ENCODE results near the gene AGPAT2.

The AGPAT2 gene

DNA sequence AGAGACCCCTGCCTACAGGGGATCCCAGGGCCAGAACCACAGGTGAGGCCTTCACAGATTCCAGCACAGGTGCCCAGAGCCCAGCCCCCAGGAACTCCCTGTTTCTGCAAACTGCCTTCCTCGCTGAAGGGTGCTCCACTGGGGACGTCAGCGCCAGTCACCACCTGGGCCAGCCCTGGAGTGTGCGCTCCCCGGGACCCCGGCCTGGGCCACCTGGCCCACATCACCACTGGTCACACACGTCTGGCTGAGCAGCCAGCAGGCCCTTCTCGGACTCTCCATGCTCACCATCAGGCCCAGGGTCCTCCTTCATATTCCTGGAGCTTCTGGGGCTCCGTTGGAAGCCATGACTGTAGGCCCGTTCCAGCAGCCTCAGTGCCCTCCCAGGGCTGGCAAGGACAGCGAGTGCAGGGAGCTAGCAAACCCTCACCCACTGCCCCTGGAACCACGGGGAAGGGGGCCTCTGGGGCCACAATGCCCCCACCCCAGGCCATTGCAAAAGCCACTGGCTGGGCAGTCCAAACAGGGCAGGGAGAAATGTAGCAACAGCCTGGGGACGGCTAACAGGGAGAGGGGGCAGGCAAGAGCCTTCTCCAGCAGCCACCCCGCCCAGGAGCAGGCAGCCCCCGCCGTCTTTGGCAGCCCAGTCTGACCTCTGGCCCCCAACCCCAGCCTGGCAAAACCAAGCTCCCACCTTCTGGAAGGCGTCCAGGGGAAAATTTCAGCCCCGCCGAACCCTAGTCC is 1.3 kb downstream of the AGPAT2 start:
- DNase-seq, result no peak

DNA sequence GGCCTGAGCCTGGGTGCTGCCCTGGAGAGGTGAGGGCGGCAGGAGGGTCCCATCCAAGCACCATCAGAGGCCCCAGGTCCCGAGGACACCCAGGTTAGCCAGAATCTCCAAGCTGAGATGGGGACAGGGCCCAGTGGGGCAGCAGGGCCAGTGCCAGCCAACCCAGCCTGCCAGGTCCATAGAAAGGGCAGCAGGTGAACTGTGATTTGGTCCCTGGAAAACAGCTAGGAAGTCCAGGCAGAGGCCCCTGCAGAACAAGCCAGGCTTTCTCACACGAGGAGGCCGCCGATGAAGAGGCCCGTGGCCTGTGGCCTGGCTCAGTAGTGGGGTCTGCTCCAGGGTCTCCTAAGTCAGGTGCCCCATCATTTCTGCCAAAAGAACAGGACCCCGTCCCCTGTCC is 2.0 kb downstream of the AGPAT2 start:
- DNase-seq, result no peak

DNA sequence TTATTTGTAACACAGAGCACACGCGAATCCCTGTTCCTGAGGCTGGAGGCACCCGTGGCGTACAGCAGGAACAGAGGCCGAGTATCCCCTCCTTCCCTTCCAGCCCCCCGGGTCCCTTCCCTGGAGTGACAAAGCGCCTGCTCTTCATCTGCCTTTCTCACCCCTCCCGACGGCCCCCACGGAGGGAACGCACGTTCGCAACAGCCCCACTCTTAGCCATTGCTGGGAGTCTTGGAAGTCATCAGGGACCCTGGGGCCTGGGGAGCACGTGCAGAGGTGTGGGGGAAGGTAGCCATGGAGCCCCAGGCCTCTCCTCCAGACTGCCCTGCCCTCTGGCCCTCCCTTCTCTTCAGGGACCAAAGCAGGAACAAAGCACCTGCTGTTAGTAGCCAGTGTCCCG is 2.5 kb downstream of the AGPAT2 start:
- no peak for DNase-seq

DNA sequence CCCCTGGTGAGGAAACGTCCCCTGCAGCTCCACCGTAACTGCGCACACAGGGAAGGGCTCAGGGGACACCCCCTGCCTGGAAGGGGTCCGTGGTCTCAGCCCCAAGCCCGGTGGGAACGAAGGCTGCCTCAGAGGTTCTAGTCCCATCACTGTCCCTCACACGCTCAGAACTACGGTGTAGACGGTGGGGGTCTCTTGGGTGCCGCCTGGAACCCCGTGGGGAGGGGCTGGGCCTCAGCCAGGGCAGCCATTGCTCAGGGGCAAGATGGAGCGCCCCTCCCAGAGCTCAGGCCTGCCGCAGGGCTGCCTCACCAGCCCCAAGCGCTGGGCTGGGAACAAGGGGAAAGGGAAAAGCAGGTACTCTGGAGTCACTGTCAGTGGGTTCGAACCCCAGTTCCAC is 2.9 kb downstream of the AGPAT2 start:
- no peak for DNase-seq

DNA sequence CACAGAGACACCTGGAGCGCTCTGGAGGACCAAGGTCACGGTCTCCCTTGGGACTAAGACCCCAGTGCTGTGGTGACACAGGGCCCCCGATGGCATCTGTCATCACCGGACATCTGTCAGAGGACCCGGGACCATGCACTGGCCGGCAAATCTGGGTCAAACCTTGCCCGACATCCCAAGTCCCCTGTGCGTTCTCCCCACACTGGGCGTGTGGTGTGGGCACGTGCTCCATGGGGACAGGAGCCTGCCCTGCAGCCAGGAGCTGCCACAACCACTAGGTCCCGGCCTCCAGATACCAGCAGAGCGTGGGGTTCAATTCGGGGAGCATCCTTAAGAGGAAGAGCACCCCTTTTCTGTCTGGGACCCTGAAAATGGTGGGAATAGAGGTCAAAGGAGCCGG is 3.5 kb downstream of the AGPAT2 start:
- no peak for DNase-seq

DNA sequence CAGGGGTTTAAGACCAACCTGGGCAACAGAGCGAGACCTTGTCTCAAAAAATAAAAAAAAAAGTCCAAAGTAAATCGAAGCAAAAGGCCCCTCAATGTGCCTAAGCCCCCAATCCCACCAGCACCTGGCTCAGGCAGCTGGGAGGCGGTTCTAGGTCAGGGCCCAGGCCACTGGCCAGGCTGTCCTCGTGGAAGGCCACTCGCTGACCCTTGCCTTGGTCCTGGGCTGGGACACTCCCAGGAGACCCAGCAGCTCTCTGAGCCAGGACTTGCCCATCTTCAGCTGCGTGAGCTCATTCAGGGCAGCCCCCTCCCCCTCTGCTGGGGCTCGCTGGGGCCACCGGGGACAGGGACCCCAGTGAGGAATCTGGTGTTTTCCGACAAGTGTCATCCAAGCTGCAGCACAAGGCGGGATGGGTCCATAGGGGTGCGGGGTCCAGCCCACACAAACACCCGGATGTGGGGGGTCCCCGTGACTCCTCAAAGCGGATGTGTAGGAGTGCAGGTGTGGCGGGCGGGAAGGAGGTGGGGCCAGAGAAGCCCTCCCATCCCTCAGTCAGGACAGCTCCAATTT is 4.0 kb downstream of the AGPAT2 start:
- no peak for DNase-seq

DNA sequence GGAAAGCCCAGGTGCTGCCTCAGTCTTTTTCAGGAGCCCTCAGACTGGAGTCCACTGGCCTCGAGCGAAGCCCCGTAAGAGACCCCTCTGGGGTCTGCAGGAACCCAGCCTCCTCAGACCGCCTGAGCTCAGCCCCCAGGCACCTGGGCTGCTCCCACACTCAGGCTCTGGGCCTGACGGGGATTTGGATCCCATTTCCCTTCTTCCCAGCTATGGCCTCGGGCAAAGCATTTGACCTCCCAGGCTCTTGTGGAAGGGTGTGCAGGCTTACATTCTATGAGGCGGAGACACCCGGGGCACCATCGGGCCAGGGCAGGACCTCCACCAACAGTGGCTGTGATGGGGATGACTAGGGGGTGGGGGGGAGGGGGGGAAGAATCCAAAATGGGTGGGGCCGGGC is 4.5 kb downstream of the AGPAT2 start:
- DNase-seq, result no peak

DNA sequence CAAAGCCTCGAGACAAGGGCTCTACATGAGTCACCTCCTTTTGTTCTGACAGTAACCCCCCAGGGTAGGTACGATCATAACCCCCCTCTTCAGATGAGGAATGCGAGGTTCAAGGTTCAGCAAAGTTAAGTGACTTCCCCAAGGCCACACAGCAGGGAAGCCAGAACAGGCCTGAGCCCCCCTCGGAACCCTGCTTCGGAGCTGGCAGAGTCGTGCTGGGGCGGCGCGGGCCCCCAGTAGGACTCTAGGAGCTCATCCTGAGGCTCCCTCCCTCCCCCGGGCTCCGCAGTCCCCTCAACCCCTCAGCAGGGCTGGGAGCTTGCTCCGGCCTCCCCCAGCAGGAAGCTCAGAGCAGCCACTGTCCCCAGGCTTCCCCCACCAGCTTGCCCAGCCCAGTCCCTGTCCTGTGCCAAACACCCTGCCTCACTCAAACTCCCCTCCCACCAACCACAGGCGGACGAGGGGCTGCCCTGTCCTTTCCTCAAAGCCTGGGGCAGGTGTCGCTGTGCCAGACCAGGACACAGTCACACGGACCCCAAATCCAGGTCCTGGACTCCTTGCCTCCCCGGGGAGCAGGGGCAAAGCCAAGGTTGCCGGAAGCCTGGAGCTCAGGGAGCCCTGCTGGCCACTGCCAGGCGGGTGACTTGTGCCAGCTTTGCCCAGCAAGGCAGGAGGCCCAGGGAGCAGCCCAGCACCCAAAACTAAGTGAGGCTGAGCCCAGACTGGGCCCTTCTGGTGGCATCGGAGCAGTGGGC is 5.1 kb downstream of the AGPAT2 start:
- no peak for DNase-seq

DNA sequence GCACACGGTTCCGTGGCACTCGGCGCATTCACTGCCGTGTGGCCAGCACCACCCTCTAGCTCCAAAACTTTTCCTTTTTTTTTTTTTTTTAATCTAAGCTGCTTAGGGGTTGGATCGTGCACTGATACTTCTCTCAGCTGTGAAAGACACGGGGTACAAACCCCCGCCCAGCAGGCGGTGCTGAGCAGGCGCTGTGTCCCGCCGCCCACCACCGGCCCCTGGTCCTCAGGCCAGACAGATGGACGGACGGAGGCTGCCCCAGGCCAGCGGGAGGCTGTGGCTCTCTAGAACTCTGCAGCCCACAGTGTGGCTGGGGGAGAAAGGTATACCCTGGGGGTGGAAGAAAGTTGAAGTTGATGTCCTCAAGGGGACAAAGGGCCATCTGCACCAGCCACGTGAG is 6.2 kb downstream of the AGPAT2 start:
- DNase-seq, result no peak

DNA sequence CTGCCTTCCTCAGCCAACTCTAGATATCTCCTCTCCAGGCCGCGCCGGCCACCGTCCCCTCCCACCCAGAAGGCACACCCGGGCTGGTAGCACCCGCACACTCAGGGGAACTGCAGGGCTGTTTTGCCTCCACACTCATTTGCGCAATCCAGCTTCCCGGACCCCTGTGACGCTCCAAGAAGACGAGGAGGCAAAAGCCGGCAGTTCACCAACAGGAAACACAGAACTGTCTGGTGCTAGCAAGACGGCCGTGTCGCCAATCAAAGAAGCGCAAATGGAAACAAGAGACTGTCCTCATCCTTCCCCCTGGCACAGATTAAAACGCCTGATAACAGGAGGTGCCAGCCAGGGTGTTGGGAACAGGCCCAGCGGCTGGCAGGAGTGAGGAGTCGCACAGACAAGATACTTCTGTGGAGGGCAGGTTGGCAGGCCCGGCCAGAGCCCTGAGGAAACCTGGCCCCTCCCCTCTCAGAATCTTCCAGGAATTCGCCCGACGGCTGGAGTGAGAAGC is 7.8 kb downstream of the AGPAT2 start:
- no peak for DNase-seq

DNA sequence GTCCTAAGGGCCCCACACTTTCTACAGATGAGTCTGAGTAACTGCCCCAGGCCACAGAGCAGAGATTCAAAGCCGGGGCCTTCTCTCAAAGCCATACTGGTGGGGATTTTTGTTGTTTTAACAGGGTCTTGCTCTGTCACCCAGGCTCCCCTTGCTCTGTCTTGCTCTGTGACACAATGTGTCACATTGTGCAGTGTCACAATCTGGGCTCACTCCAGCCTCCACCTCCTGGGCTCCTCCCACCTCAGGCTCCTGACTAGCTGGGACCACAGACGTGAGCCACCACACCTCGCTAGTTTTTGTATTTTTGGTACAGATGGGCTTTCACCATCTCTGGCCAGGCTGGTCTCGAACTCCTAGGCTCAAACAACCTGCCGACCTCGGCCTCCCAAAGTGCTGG is 8.6 kb downstream of the AGPAT2 start:
- no peak for DNase-seq

DNA sequence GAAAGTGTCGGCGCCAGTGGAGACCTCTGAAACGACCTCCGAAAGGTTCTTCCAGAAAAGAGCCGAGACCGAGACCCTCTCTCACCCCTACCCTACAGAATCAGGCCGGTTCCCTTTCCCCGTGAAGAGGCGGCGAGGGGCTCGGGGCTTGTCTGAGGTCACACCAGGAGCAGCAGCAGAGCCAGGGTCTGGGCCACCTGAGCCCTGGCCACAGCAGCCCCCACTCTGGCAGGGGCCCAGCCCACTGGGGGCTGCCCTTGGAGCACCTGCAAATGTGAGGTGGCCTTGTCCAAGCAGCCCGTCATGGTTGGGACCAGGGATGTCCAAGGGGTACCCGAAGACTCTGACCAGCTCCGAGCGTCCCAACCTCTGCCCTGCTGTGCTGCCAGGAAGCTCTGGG is 9.2 kb downstream of the AGPAT2 start:
- DNase-seq, result no peak

DNA sequence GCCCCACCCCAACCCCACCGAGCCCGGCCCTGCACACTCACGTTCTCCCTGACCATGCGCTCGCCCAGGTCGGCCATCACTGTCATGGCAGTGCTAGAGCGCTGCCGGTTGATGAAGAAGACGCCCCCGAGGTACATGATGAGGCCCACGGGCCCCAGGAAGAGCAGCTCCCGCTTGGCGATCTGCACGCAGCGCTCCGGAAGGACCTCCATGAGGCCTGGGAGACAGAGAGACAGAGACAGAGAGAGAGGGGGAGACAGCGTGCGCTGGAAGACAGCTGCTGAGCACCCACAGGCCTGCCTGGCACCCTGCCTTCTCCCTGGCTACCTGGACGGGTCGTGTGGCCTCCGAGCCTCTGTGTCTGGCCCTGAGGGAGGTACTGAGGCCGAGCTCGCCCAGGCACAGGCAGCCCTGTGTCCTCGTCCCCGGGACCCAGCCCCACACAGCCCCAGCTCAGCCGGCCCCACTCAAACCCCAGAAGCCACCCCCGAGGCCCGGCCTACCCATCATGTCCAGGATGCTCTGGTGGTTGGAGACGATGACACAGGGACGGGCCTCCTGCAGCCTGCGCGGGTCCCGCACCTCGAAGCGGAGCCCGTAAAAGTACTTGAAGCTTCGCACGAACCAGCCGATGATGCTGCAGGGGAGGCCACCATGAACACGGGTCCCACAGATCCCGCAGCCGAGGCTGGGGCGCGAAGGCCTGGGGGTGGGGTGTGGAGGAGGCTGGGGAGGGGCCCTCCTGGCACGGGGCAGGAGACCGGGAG is 10.2 kb downstream of the AGPAT2 start:
- no peak for DNase-seq

DNA sequence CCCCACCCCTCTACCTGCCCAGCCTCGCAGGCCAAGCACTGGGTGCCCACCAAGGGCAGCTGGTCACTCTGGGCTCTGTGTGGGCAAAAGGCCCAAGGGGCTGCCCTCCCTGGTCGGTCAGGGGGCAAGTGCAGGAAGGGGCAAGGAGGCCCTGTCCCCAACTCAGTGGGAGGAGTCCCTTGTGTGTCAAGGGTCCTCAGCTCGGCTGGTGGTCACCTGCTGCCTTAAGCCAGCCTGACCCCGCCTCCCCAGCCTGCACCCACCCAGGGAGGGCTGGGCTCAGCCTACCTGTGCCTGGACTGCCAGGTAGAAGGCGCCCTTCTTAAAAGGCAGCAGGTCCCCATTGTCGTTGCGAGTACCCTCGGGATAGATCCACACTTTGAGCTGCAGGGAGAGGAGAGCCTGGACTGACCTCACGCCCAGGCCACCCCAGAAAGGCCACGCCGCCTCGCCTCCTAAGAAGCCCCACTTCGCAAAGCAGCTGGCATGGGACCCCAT is 10.9 kb downstream of the AGPAT2 start:
- no peak for DNase-seq

DNA sequence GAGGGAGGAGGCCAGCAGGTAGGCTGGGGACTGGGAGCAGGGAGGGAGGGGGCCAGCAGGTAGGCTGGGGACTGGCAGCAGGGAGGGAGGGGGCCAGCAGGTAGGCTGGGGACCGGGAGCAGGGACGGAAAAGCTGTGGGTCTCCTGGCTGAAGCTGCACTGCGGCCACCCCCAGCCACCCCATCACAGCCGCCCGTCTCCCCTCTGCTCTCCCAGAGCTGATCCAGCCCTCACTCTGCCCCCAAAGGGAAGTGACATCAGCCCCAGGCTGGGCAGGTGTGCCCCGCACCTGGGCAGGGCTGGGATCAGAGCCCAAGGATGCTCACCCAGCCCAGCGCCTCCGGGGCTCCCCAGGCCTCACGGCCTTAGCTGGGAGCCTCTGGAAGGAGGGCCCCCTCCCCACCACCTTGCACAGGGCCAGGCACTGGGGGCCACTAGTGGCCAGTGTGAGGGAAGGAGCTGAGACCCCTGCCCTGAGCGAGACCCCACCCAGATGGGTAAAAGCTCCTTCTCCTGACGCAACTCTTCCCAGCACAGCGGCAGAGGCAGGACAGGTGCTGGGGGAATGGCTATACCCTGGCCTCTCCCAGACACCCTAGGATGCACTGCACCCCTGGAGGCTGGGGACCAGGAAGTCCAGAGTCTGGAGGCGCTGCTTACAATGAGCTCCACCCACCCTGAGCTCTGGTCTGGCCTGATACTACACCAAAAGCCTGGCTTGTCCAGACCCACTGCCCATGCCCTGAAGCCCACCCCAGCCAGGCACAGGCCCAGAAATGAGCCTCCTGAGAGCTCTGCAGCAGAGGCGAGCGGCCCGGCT is 11.6 kb downstream of the AGPAT2 start:
- DNase-seq, result no peak

DNA sequence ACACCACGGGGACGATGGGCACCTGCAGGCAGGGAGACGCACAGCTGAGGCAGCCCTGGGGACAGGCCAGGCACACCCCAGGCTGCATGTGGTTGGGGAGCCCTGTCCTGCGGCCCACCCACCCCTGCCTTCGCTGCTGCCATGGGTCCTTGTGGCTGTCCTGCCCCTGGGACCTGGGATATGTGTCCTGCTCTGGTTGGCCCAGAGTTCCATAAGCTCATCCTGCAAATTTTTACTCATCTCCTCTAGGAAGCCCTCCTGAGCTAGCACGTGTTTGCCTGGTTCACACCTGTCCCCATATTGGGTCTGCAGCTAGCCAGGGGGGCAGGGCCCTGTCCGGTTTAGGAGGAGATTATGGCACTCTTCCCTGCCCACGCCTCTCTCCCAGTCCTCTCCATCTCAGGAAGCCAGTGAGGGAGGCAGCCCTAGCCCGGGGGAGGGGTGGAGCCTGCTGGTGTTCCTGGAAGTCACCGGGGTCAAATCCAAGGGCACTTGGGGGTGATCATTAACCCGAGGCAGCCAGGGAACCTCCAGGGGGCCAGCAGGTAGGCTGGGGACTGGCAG is 12.4 kb downstream of the AGPAT2 start:
- DNase-seq, result no peak

DNA sequence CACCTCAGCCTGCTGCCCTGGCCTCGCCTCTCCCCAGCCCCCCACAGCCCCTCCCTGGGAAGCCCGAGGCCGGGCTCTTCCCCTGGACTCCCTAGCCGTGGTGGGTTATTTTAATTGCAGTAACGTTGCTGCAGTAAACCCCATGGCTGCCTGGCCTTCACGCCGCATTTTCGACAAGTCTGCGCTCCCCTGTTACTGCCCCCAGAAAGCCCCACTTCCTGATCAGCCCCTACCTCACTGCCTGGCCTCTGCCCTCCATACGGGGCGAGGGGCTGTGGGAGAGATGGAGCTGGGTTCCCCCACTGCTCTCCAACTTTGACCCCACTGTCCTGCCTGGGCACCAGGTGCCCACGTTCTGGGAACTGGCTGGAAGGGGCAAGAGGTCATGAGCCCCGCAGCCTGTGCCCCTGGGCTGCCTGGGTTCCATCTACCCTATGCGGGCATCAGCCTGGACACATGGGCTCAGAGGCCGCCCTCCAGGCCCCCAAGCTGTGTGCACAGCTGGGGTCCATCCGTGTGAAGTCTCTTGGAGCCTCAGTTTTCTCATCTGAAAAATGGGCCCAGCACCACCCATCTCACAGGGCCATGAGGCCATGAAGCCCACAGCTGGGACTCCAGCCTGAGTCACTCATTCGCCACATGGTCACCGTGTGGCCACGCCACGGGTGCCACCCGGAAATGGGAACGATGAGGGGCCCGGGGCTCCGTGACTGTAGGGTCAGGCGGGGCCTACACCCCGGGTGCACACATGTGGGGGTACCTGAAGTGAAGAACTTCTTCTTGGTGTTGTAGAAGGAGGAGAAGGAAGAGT is 13.1 kb downstream of the AGPAT2 start:
- no peak for DNase-seq

DNA sequence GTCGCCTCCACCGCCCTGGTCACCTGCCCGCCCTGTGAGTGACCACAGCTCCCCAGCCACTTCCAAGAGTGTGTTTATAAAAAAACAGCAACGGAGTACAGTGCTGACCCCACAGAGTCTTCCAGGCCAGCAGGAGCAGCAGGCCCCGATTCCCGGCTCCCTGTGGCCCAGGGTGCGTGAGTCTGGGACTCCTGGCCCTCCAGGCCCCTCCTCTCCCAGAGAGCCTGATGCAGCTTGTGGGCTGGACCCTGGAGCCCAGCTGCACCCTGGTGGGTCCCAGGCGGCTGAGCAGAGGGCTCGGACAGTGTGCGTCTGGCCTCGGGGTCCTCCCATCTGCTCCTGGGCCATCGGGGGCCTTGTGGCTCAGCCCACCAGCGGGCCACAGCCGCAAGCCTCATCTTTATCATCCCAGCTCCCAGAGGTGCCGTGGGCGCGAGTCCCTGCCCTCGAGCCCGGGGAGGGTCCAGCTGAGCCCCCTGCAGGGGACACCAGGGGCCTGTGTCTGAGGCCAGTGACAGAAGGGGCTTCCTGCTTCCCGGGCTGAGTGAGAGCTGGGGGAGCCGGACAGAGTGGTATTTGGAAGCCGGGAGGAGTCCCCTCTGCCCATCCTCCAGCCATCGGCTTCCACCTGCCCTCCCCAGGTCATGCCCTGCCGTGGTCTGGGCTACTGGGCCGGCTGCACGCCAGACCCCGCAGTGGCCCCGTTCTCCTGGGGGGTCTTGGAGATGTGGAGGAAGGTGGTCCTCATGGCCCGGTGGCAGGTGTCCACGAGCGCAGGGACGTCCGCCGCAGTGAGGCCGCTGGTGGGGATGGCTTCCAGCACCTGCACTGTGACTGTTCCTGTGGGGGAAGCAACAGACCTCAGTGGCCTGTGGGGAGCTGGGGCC is 13.9 kb downstream of the AGPAT2 start:
- no peak for DNase-seq

DNA sequence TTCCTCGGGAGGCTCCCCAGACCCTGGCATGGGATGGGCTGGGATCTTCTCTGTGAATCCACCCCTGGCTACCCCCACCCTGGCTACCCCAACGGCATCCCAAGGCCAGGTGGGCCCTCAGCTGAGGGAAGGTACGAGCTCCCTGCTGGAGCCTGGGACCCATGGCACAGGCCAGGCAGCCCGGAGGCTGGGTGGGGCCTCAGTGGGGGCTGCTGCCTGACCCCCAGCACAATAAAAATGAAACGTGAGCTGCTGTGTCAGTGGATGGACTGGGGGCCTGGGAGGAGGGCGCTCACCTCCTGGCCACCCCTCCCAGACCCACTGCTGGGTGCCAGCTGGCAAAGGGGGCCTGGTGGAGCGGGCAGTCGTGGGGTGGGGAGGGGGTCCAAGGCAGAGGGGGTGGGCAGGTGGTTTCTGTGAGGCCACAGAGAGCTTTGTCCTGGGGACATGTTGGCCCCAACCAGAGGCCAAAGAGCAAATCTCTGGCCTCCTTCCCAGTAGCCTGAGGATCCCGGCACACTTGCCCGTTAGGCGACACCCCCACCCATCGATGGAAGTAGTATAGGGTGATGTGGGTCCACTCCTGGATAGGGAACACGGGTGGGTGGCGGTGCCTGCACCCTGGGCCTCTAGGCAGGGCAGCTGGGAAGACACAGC is 14.7 kb downstream of the AGPAT2 start:
- DNase-seq, result no peak

All from NCI-H1694 treated with DMSO at 0.1 percent for 48 hours (cell line).